Gastrocnemius medialis (tissue), 4 donors: ENCODE results near the gene CD2BP2.

ENCODE experiments used
- CTCF ChIP-seq, 5 experiments: fragments of 450-650 bp in 3 of 5; fragments of 200-600 bp in 2 of 5; sonication (generic) in 2 of 5; IDR thresholded peaks in 4 of 5; conservative IDR thresholded peaks in 1 of 5; 1 replicate in 4 of 5; 2 replicates in 1 of 5; pipeline ENCODE4 v1.5.1; 2016 to 2019; ENCODE audit warnings: antibody characterized with exemption in 5 of 5, mild to moderate bottlenecking in 3 of 5, moderate library complexity in 3 of 5
- POLR2A ChIP-seq, 2 donors: fragments of 450-650 bp; IDR thresholded peaks; one replicate each; pipeline ENCODE4 v1.6.1; 2017; ENCODE audit warnings: antibody characterized with exemption in 2 of 2, mild to moderate bottlenecking in 2 of 2, moderate library complexity in 2 of 2

- no peak for TF ChIP-seq CTCF (IDR thresholded peaks at IDR 0.05 in 4 of 5, conservative IDR thresholded peaks at IDR 0.05 in 1 of 5)
- no peak for TF ChIP-seq POLR2A (IDR thresholded peaks at IDR 0.05)
Measured at GRCh38 chr16:30394592-30395154, 39.6 kb upstream of the CD2BP2 start.
